ENCODE data around the gene PTPN13.

DNA sequence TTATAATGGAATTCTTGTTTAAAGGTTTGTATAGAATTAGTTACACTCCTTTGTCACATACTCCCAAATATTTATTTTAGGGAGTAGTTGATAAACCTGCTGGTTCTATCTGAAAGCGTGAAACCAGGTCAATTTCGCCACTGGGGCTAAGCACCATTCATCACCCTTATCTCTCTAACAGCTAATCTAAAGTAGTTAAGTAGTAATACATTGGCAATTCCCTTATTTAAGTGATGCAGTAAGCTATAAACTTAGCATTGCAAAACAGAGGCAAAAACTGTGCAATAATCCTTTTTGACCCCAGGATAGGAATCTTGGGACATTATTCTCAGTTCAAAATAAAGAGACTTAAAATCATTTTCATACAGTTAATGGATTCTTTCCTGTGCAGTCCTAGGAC lies 33.7 kb upstream of the PTPN13 start:
- TF ChIP-seq EZH2 (IDR thresholded peaks at IDR 0.05; ENCODE audit: insufficient read depth, poor library complexity, severe bottlenecking) (no peak), EZH2phosphoT487 (IDR thresholded peaks at IDR 0.05; ENCODE audit: insufficient read depth, low read depth) (no peak)

Data from GM23248 (cell line).